AG04450 (cell line): Measurements from ENCODE around the gene FCHSD1. TPM values are rescaled to one million over a fixed set of nuclear protein-coding genes. Genes with fewer than 3 reads are reported as not detected.
A peak's percentile ranks its signal among the peaks of the same experiment; 100 is the strongest.

ENCODE experiments used
- CTCF ChIA-PET: fragments of 300-600, 350-600 bp; formaldehyde crosslinking; extraction: SDS; loops from one replicate; lab custom pipeline; 2022; ENCODE audit warnings: antibody characterized with exemption, inconsistent platforms; lab: Charles Lee
- POLR2A ChIA-PET: fragments of 350-600 bp; formaldehyde crosslinking; extraction: SDS; loops from one replicate; lab custom pipeline; 2021; ENCODE audit warnings: antibody characterized with exemption, inconsistent platforms; lab: Yijun Ruan, JAX
- DNase-seq: peaks from one replicate; pipeline ENCODE4 v3.0.0-alpha.2; 2011; ENCODE audit warnings: low read depth, low spot score
- H3K27ac ChIP-seq: one replicate; pipeline ENCODE4 v1.5.1; 2012; ENCODE audit warnings: low read depth, low read length, control low read depth
- H3K27me3 ChIP-seq: one replicate; pipeline ENCODE4 v1.6.0; 2012; ENCODE audit warnings: low read length; ENCODE audit not compliant: control insufficient read depth, insufficient read depth
- H3K4me3 ChIP-seq: 2 replicates; pipeline ENCODE4 v1.5.1; 2011; ENCODE audit warnings: mild to moderate bottlenecking, low read depth, low read length, control low read depth
- H3K9me3 ChIP-seq: 2 replicates; pipeline ENCODE4 v1.5.1; 2012; ENCODE audit warnings: low read length; ENCODE audit not compliant: control insufficient read depth, insufficient read depth
- polyA plus RNA-seq: library from polyadenylated mRNA; depleted of rRNA; stranded (reverse); fragments of >200 nt; gene quantifications from 2 replicates; pipeline ENCODE4 v1.2.3, GENCODE V29; 2011
- TF ChIP-seq, protein P1 (sequence below): IDR thresholded peaks from 2 replicates; pipeline ENCODE4 v1.5.1; 2011; ENCODE audit warnings: low read depth, low read length, control low read depth, inconsistent platforms

Gene FCHSD1
- polyA plus RNA-seq, 1 experiment = 28.1 TPM

DNA sequence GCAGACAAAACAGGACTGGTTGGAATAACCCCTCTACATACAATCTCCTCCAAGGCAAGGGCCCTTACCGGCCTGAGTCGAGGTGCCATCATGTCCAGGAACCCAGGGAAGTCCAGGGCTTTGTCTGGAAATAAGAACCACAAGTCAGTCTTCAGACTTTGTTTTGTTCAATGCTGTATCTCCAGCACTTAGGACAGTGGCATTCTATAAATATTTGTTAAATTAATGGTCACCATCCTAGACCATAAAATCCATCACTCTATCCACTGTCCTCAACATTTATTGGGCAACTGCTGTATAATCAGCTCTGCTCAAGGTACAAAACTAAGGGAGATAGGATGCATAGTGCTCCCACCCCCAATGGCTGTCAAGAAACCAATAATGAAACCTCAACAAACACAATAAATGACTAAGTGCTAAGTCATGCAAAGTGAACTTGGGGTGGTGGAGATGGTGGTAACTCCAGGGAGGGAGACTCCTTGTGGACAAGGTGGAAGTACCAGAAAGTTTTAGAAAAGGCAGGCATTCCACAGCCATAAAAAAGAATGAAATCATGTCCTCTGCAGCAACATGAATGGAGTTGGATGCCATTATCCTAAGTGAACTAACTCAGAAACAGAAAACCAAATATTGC is 9.5 kb downstream of the FCHSD1 start:
- POLR2A ChIA-PET = no interaction called here
- TF ChIP-seq, protein P1, sequence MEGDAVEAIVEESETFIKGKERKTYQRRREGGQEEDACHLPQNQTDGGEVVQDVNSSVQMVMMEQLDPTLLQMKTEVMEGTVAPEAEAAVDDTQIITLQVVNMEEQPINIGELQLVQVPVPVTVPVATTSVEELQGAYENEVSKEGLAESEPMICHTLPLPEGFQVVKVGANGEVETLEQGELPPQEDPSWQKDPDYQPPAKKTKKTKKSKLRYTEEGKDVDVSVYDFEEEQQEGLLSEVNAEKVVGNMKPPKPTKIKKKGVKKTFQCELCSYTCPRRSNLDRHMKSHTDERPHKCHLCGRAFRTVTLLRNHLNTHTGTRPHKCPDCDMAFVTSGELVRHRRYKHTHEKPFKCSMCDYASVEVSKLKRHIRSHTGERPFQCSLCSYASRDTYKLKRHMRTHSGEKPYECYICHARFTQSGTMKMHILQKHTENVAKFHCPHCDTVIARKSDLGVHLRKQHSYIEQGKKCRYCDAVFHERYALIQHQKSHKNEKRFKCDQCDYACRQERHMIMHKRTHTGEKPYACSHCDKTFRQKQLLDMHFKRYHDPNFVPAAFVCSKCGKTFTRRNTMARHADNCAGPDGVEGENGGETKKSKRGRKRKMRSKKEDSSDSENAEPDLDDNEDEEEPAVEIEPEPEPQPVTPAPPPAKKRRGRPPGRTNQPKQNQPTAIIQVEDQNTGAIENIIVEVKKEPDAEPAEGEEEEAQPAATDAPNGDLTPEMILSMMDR = peak; percentile 50
- Histone ChIP-seq H3K27ac (no peak overlapping the region), H3K9me3 (no peaks in the 10 kb centered on the region; the same call in 1 of the 2 replicates), H3K4me3 (no peak overlapping the region), H3K27me3 (no peaks in the 10 kb centered on the region)
- DNase-seq = no peak
- CTCF ChIA-PET = interaction anchor here (0.5 to 2.0 kb wide), 4 partner anchors 9 to 51 kb away, joined by 3 to 19 read pairs (median 3); partner anchors contain the start of gene FCHSD1

DNA sequence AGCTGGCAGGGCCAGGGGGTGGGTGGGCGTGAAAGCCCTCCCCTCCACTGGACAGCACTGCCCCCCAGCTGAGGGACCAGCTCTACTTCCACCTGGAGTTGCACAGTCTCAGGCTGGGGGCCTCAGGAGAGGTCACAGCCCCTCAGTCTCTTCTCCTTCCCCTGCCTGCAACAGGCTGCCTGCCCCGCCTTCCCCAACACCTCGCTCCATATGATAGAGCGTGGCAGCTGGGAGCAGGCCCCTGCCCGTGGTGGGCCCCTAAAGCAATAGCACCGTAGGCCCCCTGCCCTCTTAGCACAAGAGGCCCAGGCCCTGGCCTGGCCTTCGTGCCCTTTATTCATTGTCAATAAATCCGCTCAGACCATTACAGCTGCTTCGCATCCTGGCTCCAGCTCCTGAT is 10.5 kb downstream of the FCHSD1 start:
- Histone ChIP-seq H3K27me3 (no peaks in the 10 kb centered on the region), H3K27ac (no peak overlapping the region), H3K9me3 (no peaks in the 10 kb centered on the region; the same call in 1 of the 2 replicates), H3K4me3 (no peak overlapping the region)
- DNase-seq = no peak
- ChIA-PET CTCF (interaction anchor here (1.2 to 1.6 kb wide), 2 partner anchors 49 to 51 kb away, joined by 3 to 4 read pairs; no protein-coding TSS in a partner anchor), POLR2A (no interaction called here)
- TF ChIP-seq, protein P1 = no peak

DNA sequence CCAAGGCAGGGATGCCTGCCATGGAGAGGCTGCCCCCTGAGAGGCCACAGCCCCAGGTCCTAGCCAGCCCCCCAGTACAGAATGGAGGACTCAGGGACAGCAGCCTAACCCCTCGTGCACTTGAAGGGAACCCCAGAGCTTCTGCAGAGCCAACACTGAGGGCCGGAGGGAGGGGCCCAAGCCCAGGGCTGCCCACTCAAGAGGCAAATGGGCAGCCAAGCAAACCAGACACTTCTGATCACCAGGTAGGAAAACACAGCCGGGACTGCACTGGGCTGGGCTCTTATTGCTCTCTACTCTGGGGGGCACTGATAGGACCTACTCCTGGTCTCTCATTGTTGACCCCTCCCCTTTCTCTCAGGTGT is 11.2 kb downstream of the FCHSD1 start:
- CTCF ChIA-PET = interaction anchor here (1.6 kb wide), 1 partner anchor 48 kb away, joined by 4 read pairs; no protein-coding TSS in a partner anchor
- Histone ChIP-seq H3K4me3 (no peak overlapping the region), H3K27ac (no peak overlapping the region), H3K27me3 (no peaks in the 10 kb centered on the region), H3K9me3 (no peaks in the 10 kb centered on the region; the same call in 1 of the 2 replicates)
- no peak for DNase-seq
- TF ChIP-seq, protein P1 = no peak
- POLR2A ChIA-PET = no interaction called here

DNA sequence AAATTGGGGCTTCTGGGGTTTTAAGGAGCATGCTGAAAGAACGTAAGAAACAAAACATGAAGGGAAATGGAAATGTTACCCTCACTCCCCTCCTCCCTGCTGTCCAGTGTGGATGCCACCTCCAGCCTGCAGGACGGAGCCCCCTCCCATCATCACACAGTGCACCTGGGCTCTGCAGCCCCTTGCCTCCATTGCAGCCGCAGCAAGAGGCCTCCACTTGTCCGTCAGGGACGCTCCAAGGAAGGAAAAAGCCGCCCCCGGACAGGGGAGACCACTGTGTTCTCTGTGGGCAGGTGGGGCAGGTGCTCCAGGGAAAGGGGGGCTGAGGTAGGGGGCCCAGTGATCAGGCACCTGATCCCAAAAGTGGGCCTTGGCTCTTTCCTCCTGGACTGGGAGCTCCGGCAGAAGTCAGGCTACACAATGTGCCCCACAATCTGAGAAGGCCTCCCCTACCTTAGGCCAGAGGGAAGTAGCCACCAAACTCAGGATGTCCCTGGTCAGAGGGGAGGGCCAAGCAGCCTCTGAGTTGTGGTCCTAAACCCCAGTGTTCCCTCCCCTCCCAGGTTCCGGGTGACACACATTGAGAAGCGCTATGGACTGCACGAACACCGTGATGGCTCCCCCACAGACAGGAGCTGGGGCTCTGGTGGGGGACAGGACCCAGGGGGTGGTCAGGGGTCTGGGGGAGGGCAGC is 11.7 kb downstream of the FCHSD1 start:
- ChIA-PET POLR2A (no interaction called here), CTCF (interaction anchor here (1.6 to 11.5 kb wide), 3 partner anchors 19 to 47 kb away, joined by 4 to 175 read pairs (median 31); partner anchors contain the start of gene DIAPH1)
- TF ChIP-seq, protein P1 = no peak
- DNase-seq = no peak
- Histone ChIP-seq H3K9me3 (no peaks in the 10 kb centered on the region; the same call in 1 of the 2 replicates), H3K27me3 (no peaks in the 10 kb centered on the region), H3K4me3 (no peak overlapping the region), H3K27ac (no peak overlapping the region)

DNA sequence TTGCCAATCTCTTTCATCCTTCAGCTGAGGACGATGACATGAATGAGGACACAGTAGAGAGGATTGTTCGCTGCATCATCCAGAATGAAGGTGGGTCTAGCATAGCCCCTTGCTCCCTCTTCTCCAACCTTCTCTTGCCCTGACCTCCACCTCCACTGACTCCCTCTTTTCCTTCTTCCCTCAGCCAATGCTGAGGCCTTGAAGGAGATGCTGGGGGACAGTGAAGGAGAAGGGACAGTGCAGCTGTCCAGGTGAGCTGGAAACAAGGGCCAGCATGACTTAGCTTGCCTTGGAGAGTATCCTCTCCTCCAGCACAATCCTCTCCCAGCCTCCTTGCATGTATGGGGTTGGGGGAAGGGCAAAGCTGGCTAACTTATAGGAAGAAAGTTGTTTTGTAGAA is 12.4 kb downstream of the FCHSD1 start:
- Histone ChIP-seq H3K9me3 (no peaks in the 10 kb centered on the region; the same call in 1 of the 2 replicates), H3K27ac (no peak overlapping the region), H3K4me3 (no peak overlapping the region), H3K27me3 (no peaks in the 10 kb centered on the region)
- CTCF ChIA-PET = interaction anchor here (3.9 to 11.5 kb wide), 2 partner anchors 19 to 46 kb away, joined by 31 to 175 read pairs; partner anchors contain the start of gene DIAPH1
- DNase-seq = no peak
- TF ChIP-seq, protein P1 = no peak
- POLR2A ChIA-PET = no interaction called here
